CD4-positive, alpha-beta T cell treated with Interferon gamma for 1 hour (primary cell): Measurements from ENCODE around the gene MAGI2.

Experiments
- DNase-seq: peaks from one replicate; pipeline ENCODE4 v3.0.0-alpha.2; 2020

The MAGI2 gene

DNA sequence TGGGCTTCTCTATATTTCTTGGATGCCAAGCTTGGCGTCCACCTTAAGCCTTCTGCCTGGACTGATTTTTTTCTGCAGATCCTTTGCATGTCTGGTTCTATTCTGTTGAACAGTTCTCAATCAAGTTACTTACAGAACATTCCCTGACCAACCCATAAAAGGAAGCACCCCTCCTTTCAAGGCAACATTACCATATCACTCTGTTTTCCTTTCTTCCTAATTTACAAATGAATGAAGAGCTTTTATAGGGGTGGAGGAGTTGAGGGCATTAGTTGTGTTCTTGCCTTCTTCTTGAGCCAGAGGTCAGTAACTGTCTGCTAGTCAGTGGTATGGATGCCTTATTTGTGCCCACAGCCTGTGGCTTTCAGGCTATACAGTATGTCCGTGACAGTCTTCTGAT, 1293.9 kb downstream of the MAGI2 start:
- no peak for DNase-seq

DNA sequence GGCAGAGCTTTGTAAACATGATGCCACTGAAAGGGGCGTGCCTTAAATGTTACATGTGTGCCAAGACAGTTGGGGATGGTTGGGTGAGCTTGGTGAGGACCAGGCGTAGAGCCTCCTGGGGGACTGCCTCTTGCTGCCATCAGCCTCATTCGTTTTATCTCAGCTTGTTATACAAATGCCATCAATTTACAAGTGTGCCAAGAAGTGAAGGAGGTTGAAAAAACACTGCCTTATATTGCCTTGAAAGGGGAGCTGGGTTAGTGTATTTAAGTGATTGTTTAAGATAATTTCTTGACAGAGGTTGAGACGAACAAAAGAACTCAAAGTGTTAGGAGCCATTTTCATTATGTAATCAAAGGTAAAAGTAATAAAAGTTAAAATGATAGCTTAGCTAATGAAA, 1300.2 kb downstream of the MAGI2 start:
- DNase-seq: no peak

DNA sequence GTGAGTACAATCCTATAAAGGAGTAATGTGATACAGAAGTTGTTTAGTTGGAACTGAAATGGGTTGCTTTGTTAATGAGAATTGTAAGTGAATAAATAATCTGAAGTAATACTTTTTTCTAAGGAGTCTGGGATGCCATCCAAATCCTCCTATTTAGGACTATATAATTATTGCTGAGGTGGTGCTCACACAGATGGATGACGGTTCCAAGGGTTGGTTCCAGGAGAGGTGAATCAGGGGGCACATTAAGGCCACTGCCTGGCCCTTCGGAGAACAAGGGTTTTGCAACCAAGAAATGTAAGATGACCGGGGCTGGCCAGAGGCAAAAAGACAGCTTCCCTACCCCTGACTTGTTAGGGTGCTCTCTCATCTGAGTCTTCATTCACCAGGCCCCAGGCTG, 1302.2 kb downstream of the MAGI2 start:
- no peak for DNase-seq

DNA sequence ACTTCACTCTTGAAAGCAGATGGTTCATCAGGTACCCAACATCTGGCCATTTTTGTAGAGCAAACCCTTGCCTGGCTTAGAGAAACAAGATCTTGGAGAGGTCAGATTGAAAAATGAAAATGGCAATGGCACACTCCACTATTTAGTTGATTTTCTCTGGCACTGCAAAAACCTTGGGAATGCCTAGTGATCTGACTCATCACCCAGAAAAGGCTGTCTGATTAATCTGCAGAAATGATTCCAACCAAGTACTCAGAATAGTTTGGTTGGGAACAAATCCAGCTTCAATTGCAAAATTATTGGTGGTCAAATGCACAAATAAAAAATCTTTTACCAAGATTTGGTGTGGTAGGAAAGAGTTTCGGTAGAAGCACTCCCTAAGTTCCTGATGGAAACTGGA, 1303.7 kb downstream of the MAGI2 start:
- DNase-seq: no peak

DNA sequence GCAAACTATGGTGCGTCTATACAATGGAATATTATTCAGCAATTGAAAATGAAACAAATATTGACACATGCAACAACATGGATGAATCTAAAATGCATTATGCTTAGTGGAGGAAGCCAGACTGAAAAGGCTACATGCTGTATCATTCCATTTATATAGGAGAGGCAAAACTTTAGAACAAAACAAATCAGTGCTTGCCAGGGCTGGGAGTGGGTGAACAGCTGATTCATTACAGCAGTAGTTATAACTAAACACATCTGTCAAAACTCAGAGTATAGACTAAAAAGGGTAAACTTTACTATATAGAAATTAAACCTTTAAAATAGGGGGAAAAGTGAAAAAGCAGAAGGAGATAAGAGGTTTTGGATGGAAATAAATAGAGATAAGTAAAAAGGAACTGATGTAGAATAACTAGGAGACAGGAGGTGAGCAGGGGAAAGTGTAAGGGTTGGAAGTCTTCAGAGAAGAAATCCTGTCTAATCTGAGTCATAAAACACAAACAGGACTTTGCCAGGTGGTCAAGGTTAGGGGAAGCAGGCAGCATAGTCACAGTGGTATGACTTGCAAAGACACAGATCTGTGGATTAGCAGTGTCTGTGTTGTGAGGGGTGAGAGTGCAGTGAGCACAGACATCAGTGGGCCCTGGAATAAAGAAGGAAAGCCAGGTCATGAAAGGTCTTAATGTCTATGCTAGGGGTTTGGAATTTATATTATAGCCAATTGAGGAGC, 1305.1 kb downstream of the MAGI2 start:
- no peak for DNase-seq

- DNase-seq: no peak
Measured at GRCh38 chr7:78146546-78146945, 1306.9 kb downstream of the MAGI2 start.

GRCh38 chr7:78143661-78144060, 1309.8 kb downstream of the MAGI2 start:
- no peak for DNase-seq

DNA sequence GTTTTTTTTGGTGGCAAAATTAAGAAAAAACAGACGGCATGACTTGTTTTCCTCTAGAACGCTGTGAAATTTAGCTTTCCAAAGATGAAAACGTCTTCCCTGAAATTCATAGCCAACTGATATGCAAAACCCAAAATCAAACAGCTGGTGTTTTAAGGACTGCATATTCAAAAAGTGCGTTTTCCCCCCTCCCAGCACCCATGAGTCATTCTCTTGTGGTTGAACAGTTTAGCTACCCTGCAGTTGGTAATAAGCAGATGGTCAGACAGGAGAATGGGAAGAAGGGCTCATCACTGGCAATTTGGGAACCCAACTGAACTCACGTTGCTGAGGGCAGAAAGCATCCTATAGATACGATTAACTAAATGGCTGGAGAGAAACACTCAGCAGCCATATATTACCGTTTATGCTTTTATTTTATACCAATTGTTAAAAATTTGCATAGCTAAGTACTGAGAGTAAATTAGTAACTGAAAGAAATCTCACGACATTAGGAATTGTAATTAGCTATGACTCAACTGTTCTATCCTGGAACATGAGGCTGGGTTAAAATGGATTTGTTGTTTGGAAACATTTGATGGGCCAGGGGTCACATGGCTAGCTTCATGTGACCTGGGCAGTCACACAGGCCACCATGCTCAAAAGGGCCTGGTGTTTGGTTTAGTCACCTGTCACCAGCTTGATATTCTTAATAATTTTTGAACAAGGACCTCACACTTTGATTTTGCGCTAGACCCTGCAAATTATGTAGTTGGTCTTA, 1311.8 kb downstream of the MAGI2 start:
- DNase-seq: no peak

- DNase-seq: no peak
Measured at GRCh38 chr7:78140109-78140508, 1313.4 kb downstream of the MAGI2 start.

DNA sequence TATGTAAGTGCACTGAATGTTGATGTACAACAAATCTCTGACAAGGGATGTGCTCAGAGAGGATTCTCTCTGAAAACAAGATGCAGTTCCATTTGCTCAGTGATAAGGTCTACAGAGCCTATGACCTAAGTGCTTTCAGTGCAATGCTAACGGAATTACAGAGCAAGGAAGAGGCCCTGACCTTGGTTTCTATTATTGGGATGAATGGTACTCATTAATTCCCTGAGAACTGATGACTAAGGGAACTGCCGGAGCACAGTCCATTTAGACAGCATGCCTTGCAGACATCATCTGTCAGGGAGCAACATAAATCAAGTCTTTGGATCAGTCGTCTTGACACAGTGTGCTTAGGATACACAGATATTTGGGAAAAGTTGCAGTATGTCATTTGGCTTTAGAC, 1314.1 kb downstream of the MAGI2 start:
- DNase-seq: no peak

DNA sequence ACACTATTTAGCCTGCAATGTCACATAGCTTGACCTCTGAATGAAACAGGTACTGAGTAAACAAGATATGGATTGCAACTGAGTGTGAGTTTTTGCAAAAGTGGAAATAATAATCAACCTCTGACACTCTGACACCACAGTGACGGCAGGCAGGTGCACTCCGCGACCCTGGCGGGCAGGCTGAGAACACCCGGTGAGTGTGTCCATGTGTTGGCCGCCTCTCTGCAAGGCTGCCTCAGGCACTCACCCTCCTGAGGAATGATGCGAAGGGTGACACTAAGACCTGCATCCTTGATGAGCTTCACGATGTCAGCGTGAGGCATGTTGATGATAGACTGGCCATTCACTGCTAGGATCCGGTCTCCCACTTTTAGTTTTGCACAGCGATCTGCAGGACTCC, 1318.7 kb downstream of the MAGI2 start:
- DNase-seq: no peak

GRCh38 chr7:78134256-78134655, 1319.2 kb downstream of the MAGI2 start:
- no peak for DNase-seq

DNA sequence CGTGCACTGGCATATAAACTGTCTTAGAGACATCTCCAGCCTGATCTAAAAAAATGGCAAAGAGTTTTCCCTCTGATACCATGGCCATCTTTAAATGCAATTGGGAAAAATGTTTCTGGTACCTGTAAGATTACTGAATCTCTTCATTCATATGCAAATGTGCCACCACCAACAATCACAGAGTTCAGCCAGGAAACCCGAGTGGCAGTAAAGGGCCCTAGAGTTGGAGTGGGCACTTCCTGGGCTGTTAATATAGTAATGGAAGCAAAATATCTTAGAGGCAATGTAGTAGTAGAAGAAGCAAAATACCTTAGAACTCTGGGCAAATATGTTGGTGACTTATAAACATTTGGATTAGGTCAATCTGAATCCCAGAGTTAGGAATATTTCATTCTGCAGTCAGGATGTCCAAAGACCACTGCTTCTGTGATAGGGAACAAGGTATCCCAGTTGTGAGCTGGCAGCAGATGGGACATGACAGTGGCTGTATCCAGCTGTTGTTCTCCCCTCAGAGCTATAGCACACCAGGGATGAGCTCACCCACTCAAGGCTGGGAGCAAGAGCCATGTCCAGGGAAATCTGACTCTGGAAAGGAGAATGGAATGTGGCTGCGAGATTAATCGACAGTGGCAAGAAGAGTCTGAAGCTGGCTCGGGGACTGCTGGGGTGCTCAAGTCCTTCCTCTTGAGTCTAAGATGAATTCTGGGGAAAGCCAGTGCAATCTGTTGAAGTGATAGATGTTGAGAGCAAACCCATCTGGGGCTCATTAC, 1322.8 kb downstream of the MAGI2 start:
- DNase-seq: no peak

- DNase-seq: no peak
Measured at GRCh38 chr7:78129865-78130264, 1323.6 kb downstream of the MAGI2 start.

DNA sequence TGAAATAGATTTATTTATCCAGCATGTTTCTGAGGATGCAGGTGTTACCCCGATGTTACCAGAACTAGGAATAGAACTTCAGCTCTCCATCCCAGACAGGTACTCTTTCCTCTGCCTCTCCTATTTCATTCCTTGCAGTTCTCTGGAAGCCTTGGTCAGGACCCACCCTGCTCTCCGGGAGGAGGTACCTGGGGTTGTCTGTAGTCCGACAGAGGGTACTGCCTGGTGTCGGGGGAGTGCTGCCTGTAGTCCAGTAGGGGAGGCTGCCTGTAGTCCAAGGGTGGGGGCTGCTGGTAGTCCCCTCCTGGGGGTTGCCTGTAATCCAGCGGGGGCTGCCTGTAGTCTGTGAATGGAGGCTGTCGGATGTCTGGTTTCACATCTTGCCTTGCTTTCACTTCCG, 1326.5 kb downstream of the MAGI2 start:
- no peak for DNase-seq

DNA sequence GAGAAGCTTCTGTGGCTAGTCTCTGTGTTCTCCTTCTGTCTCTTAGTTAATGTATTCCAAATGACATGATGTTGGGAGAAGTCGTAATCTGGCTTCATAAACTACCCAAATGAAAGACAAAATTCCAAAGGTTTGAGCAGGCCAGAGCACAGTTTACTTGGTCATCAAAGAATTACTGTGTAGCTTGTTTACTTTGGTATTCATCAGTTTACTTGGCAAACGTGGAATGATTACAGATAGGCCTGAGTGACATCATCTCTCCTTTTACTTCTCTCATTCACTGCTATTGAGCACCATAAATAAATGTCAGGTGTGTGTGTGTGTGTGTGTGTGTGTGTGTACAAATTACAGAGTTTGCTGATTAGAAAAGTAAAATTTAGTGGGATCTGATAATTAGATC, 1327.6 kb downstream of the MAGI2 start:
- no peak for DNase-seq

- no peak for DNase-seq
Measured at GRCh38 chr7:78124216-78124615, 1329.3 kb downstream of the MAGI2 start.

DNA sequence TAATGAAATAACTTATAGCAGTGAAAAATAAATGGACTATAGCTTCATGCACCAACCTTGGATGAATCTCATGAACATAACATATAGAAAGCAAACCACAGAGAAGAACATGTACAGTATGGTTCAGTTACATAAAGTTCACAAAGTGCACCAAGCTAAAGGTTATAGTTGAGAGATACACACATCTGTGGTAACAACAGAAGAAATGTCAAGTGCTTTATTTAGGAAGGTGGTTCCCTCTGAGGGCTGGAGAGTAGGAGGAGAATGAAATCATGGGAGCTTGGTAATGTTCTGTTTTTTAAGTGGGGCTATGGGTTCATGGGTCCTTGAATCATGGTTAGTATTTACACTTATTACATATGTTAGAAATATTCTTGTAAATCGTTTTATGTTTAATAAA, 1331.6 kb downstream of the MAGI2 start:
- no peak for DNase-seq

GRCh38 chr7:78118470-78118869, 1335.0 kb downstream of the MAGI2 start:
- no peak for DNase-seq

DNA sequence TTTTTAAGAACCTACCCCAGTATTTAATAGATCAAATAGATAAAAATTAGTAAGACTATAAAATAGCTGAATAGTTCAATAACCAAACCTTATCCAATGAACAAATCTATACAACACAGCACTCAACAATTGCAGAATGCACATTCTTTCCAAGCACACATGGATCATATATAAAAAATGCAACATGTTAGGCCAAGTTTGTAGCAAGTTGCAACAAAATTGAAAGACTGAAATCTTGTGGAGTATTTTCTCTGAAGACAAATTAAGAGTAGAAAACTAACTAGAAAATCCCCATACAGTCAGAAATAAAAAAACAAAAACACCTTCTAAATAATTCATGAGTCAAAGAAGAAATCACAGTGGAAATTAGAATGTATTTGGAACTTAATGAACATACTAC, 1337.6 kb downstream of the MAGI2 start:
- DNase-seq: no peak

- no peak for DNase-seq
Measured at GRCh38 chr7:78114993-78115392, 1338.5 kb downstream of the MAGI2 start.

GRCh38 chr7:78112488-78112887, 1341.0 kb downstream of the MAGI2 start:
- no peak for DNase-seq

- no peak for DNase-seq
Measured at GRCh38 chr7:78111386-78111785, 1342.1 kb downstream of the MAGI2 start.

DNA sequence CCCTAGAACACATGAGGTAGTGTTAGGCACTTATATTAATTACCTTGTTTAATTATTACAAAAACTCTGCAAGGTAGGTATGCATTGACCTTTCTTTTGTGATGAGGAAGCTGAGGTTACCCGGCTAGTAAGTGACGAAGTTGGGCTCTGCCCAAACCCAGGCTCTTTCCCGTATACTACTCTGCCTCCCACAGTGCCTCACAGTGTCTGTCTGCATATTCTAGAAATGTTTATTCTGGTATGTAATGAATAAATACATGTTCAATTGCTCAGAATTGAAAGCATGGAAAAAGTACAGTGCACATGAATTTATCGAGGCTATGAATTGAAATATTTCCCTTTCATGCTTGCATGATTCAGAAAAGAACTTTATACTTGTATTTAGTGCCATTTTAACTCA, 1350.0 kb downstream of the MAGI2 start:
- no peak for DNase-seq
